Effector memory CD4-positive, alpha-beta T cell (primary cell): Measurements from ENCODE around the gene FBRSL1.

ENCODE experiments used
- DNase-seq, 3 donors: peaks; one replicate each; pipeline ENCODE4 v3.0.0-alpha.2; 2020
- H3K27ac ChIP-seq: 2 replicates; pipeline ENCODE4 v1.7.0; 2013; ENCODE audit warnings: mild to moderate bottlenecking, low read length, moderate library complexity; ENCODE audit not compliant: insufficient read depth, poor library complexity, severe bottlenecking
- H3K27me3 ChIP-seq: replicated peaks from 2 replicates; pipeline ENCODE4 v1.7.0; 2013; ENCODE audit warnings: mild to moderate bottlenecking, low read length; ENCODE audit not compliant: insufficient read depth, control insufficient read depth, poor library complexity, severe bottlenecking
- H3K36me3 ChIP-seq: 2 replicates; pipeline ENCODE4 v1.7.0; 2013; ENCODE audit warnings: mild to moderate bottlenecking, low read length, moderate library complexity; ENCODE audit not compliant: control insufficient read depth, insufficient read depth
- H3K4me1 ChIP-seq: 2 replicates; pipeline ENCODE4 v1.7.0; 2013; ENCODE audit warnings: low read length, mild to moderate bottlenecking; ENCODE audit not compliant: control insufficient read depth, insufficient read depth, poor library complexity, severe bottlenecking
- H3K4me3 ChIP-seq: 2 replicates; pipeline ENCODE4 v1.7.0; 2013; ENCODE audit warnings: low read length, low read depth, mild to moderate bottlenecking; ENCODE audit not compliant: insufficient read depth, poor library complexity, severe bottlenecking
- H3K9me3 ChIP-seq: 2 replicates; pipeline ENCODE4 v1.7.0; 2013; ENCODE audit warnings: mild to moderate bottlenecking, low read length, moderate library complexity; ENCODE audit not compliant: control insufficient read depth

The FBRSL1 gene

DNA sequence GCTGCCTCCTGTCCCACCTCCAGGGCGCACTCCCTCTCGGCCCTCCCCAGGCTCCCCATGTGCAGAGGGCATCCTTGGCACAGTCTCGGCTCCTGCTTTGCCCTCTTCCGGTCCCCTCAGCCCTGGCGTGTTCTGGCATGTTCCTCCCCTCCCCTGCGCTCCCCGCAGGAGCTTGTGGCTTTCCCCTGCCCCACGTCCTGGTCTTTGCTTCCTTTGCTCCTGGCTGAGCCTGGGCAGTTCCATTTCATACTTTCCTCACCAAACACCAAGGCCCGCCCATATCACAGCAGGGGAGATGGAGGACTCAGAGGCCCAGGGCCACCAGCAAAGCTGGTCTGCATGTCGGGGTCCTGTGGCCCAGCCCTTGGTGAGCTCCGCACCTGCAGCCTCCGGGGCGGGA is 56.0 kb downstream of the FBRSL1 start:
- H3K27ac ChIP-seq = no peak overlapping the region
- no peaks in the 10 kb centered on the region for H3K27me3 ChIP-seq
- H3K36me3 ChIP-seq = peaks cover 10% of the 10 kb centered on the region
- no peak for DNase-seq
- no peaks in the 10 kb centered on the region for H3K9me3 ChIP-seq
- no peak overlapping the region for H3K4me3 ChIP-seq
- no peaks in the 10 kb centered on the region for H3K4me1 ChIP-seq

DNA sequence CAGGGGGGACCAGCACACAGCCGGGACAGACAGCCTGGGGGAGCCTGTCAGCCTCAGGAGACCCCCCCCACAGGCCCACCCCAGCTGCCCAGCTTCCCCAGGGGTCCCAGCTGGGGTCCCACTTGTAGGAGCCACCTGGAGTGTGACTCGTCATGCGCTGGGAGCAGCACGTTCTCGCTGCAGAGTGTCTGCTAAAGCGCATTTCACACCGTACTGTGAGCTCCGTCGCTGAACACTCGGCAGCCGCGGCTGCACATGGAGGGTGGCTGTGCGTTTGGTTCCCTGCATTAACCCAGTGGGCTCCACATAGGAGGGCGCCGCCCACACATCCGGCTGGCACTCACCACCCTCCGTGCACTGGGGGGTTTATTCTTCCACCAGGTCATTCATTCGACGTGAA is 56.7 kb downstream of the FBRSL1 start:
- Histone ChIP-seq H3K9me3 (no peaks in the 10 kb centered on the region), H3K27me3 (no peaks in the 10 kb centered on the region), H3K4me3 (no peak overlapping the region), H3K27ac (no peak overlapping the region), H3K36me3 (peaks cover 10% of the 10 kb centered on the region), H3K4me1 (no peaks in the 10 kb centered on the region)
- DNase-seq = no peak

DNA sequence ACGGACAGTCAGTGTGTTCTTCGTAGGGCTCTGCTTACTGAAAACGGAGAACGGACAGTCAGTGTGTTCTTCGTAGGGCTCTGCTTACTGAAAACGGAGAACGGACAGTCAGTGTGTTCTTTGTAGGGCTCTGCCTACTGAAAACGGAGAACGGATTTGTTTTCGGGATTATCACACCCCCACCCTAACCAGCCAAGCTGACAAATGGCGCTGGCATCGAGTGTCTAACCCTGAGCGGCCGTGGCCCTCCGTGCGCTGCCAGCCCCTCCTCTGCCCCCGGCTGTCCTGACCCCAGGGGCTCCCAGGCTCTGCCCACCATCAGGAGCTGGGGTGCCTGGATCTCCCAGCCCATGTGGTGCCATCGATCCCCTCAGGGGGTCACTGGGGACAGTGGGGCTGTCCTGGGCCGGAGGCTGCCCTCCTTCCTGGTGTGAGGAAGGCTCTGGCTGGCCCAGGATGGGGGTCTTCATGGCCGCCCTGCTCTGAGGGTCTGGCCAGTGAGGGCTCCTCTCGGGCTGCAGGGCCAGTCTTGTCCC is 57.3 kb downstream of the FBRSL1 start:
- Histone ChIP-seq H3K4me3 (no peak overlapping the region), H3K27ac (no peak overlapping the region), H3K27me3 (no peaks in the 10 kb centered on the region), H3K36me3 (peaks cover 12% of the 10 kb centered on the region), H3K4me1 (no peaks in the 10 kb centered on the region), H3K9me3 (no peaks in the 10 kb centered on the region)
- no peak for DNase-seq

DNA sequence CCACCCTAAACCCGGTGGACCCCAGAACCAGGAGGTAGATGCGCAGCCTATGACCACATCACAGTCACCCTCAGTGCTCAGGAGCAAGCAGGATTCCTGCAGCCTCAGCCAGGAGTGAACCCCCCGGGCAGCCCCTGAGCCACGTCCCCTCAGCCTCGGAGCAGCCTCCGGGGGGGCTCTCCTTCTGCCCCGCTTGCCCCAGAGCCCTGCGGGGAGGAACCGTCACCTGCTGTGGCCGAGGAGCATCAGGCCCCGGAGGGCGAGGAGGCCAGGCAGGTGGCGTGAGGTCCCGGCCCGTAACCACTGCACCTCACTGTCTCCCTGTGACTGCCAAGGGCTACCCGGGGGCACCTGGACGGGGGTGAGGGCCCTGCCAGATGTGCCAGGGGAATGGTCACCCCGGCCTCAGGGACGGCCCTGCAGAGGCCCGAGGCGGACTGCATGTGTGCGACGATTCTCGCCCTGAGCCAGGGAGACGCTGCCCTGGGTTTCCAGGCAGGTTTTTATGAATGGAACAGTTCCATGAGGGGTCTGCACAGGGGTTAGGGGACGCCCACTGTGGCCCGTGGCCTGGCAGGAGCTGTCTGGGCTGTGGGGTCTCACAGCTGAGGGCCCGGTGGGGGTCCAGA is 58.6 kb downstream of the FBRSL1 start:
- Histone ChIP-seq H3K27ac (no peak overlapping the region), H3K4me3 (no peak overlapping the region), H3K36me3 (peaks cover 14% of the 10 kb centered on the region), H3K27me3 (no peaks in the 10 kb centered on the region), H3K4me1 (no peaks in the 10 kb centered on the region), H3K9me3 (no peaks in the 10 kb centered on the region)
- no peak for DNase-seq

DNA sequence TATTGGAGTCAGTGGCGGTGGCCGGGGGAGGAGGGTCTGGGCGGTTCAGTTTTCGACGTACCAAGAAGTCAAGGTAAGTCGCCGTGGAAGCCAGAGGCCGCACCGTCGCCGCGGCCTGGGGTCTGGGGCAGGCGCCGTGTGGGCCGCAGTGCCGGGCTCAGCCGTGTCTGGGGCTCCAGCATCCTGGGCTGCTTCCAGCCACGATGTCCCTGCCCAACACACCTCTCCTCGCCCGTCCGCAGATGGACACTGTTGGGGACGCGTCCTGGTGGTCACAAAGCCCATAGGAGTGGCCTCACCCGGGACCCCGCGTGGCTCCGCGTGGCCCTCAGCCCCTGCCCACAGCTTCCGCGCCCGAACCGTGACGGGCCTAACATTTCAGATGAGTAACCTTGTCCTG is 59.1 kb downstream of the FBRSL1 start:
- no peaks in the 10 kb centered on the region for H3K9me3 ChIP-seq
- H3K27me3 ChIP-seq = no peaks in the 10 kb centered on the region
- H3K4me1 ChIP-seq = no peaks in the 10 kb centered on the region
- DNase-seq = no peak
- no peak overlapping the region for H3K4me3 ChIP-seq
- H3K27ac ChIP-seq = no peak overlapping the region
- H3K36me3 ChIP-seq = peaks cover 14% of the 10 kb centered on the region

DNA sequence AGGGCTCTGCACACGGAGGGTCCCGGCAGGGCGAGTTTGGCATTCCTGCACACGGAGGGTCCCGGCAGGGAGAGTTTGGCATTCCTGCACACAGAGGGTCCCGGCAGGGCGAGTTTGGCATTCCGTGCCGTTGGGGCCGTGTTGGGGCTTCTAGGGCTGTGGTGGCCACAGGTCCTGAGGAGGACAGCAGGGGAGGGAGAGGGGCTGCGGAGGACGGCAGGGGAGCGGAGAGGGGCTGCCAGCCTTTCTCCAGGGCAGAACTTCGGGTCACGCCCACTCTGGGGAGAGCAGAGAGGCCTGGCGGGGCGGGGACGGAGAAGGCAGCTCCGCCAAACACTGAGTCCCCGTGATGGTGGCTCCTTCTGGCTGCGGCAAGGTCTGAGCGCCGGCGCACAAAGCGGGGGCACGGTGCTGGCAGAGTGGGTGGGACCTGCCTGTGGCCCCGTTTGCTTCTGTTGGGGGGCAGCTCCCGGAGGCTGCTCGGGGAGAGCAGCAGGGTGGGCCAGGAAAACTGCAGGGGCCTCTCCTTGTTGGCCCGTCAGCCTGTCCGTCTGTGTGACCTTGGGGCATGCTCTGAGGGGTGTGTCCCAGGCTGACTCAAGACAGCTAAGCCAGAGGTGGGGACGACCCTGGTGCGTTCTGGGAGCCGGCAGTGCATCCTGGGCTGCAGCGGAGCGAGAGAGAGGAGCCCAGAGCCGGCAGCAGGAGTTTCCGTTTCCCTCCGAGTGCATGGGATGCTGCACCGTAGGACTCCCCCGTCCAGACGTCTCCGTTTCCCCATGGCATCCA is 60.3 kb downstream of the FBRSL1 start:
- Histone ChIP-seq H3K27ac (no peak overlapping the region), H3K27me3 (no peaks in the 10 kb centered on the region), H3K4me1 (no peaks in the 10 kb centered on the region), H3K4me3 (no peak overlapping the region), H3K9me3 (no peaks in the 10 kb centered on the region), H3K36me3 (peaks cover 14% of the 10 kb centered on the region)
- DNase-seq = no peak

DNA sequence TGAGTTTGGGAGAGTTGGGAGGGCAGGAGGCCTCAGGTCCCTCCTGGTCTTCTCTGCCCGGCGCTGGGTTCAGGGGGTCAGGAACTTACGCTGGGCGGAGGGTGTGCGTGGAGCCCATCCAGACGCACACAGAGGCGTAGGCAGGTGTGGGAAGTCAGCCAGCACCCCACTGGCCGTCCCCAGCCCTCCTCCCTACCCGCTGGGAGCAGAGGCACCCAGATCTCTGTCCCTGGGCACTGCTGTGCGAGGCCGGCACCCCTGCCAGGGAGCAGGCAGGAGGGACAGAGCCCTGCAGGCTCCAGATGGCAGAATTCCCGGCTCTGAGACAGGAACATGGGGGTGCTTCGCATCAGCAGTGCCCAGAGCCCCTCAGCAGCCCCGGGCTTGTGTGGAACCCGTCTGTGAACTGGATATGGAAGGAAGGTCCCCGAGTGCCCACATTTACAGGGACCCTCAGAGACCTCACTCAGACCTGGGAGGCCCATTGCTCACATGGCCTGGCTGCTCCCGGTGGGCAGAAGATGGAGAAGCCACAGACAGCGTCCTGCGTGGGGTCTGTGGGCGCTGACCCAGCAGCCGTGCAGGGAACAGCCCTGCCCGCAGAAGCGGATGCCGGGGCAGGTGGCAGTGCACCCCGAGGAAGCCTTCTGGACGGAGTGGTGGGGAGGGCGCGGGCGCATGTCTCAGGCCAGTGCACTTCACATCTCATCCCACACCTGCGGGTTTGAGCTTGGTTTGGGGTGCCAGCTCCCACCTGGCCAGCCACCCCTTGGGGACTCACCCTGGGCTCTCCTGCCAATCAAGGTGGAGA is 61.1 kb downstream of the FBRSL1 start:
- DNase-seq = no peak
- peaks cover 14% of the 10 kb centered on the region for H3K36me3 ChIP-seq
- H3K27ac ChIP-seq = no peak overlapping the region
- H3K9me3 ChIP-seq = no peaks in the 10 kb centered on the region
- no peaks in the 10 kb centered on the region for H3K4me1 ChIP-seq
- H3K27me3 ChIP-seq = no peaks in the 10 kb centered on the region
- no peak overlapping the region for H3K4me3 ChIP-seq

DNA sequence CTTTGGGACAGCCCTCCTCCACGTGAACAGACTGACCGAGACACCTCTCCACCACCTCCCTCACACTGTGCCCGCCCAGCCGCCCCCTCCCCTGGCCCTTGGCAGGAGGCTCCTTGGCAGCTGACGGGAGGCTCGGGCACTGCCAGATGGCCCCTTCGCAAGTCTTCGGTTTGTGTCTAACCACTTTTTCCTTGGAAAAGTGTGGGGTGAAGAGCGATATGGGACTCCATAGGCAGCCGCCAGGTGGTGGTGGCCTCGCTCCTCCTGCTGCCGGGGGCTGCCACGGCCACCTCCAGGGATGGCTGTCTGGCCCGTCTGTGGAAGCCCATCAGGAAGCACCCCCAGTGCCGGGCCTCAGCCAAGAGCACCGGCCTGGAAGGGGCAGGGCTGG is 61.7 kb downstream of the FBRSL1 start:
- H3K27me3 ChIP-seq = no peaks in the 10 kb centered on the region
- no peaks in the 10 kb centered on the region for H3K9me3 ChIP-seq
- no peak for DNase-seq
- no peak overlapping the region for H3K27ac ChIP-seq
- H3K4me1 ChIP-seq = no peaks in the 10 kb centered on the region
- peaks cover 14% of the 10 kb centered on the region for H3K36me3 ChIP-seq
- H3K4me3 ChIP-seq = no peak overlapping the region

DNA sequence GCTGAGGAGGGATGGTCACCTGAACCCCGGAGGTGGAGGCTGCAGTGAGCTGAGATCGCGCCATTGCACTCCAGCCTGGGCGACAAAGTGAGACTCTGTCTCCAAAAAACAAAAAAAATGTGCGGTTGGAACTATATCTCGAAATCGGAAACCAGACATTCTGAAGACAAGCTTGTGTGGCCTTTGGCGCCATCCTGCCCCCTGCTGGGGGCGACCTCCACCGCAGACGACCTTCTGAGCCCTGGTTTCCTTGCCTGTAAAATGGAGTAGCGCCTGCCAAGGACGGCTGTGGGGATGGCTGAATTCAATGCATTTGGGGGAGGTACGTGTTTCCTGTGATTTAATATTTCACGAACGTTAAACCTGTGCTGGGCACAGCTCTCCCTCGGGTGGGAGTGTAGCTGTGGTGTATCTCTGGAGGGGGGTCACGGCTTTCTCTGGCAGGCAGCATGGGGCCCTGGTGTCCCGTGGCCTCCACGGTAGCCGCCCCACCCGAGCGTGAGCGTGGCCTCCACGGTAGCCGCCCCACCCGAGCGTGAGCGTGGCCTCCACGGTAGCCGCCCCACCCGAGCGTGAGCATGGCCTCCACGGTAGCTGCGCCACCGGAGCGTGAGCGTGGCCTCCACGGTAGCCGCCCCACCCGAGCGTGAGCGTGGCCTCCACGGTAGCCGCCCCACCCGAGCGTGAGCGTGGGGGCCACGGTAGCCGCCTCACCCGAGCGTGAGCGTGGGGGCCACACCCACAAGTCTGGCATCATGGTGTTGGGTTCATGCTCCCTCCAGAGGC is 65.1 kb downstream of the FBRSL1 start:
- Histone ChIP-seq H3K36me3 (peaks cover 4% of the 10 kb centered on the region), H3K9me3 (no peaks in the 10 kb centered on the region), H3K4me1 (peaks cover 14% of the 10 kb centered on the region), H3K27me3 (no peaks in the 10 kb centered on the region), H3K4me3 (no peak overlapping the region), H3K27ac (no peak overlapping the region)
- DNase-seq = no peak
